Stimulated activated CD4-positive, alpha-beta T cell treated with anti-CD3 and anti-CD28 coated beads, Interleukin-1b, Interleukin-23, amount 100 ng/mL, for 48 hours (primary cell): ENCODE results near the gene ADI1.
"Not testable (repeated sequence)": the region's sequence is repeated elsewhere in the genome, so short reads cannot be mapped to it uniquely, and the experiment has no call there.

ENCODE experiments used
- DNase-seq: peaks from one replicate; pipeline ENCODE4 v3.0.0-alpha.2; 2020

The ADI1 gene

GRCh38 chr2:3461801-3462492 is 57.4 kb downstream of the ADI1 start:
- DNase-seq: no peak

GRCh38 chr2:3460831-3461800 is 58.2 kb downstream of the ADI1 start:
- DNase-seq: no peak

- DNase-seq: no peak
Observed at GRCh38 chr2:3460156-3460555, 59.2 kb downstream of the ADI1 start.

GRCh38 chr2:3459185-3460015 is 59.9 kb downstream of the ADI1 start:
- no peak for DNase-seq

- no peak for DNase-seq
Observed at GRCh38 chr2:3458396-3459184, 60.7 kb downstream of the ADI1 start.

- no peak for DNase-seq
Observed at GRCh38 chr2:3457524-3458395, 61.6 kb downstream of the ADI1 start.

- no peak for DNase-seq
Observed at GRCh38 chr2:3456125-3456524, 63.2 kb downstream of the ADI1 start.

GRCh38 chr2:3454802-3455201 is 64.5 kb downstream of the ADI1 start:
- DNase-seq: no peak

- DNase-seq: not testable (repeated sequence)
Observed at GRCh38 chr2:3454005-3454404, 65.3 kb downstream of the ADI1 start.

GRCh38 chr2:3453190-3453999 is 65.9 kb downstream of the ADI1 start:
- DNase-seq: no peak

- DNase-seq: no peak
Observed at GRCh38 chr2:3451926-3452671, 67.2 kb downstream of the ADI1 start.

GRCh38 chr2:3451169-3451568 is 68.2 kb downstream of the ADI1 start:
- DNase-seq: no peak

- DNase-seq: no peak
Observed at GRCh38 chr2:3450385-3451010, 68.8 kb downstream of the ADI1 start.

- no peak for DNase-seq
Observed at GRCh38 chr2:3449936-3450335, 69.4 kb downstream of the ADI1 start.

- no peak for DNase-seq
Observed at GRCh38 chr2:3449086-3449485, 70.2 kb downstream of the ADI1 start.

- DNase-seq: not testable (repeated sequence)
Observed at GRCh38 chr2:3448441-3448911, 70.9 kb downstream of the ADI1 start.

- DNase-seq: no peak
Observed at GRCh38 chr2:3447789-3448317, 71.5 kb downstream of the ADI1 start.
